Hepatocyte (in vitro differentiated cells): Measurements from ENCODE around the gene FGF1. TPM values are rescaled to one million over a fixed set of nuclear protein-coding genes. Genes with fewer than 3 reads are reported as not detected.

ENCODE experiments used
- DNase-seq: peaks from one replicate; pipeline ENCODE4 v3.0.0-alpha.2; 2016; ENCODE audit warnings: low spot score
- H2AFZ ChIP-seq: fragments of 200-600 bp; sonication (generic); 2 replicates; pipeline ENCODE4 v1.6.0; 2016; ENCODE audit warnings: antibody characterized with exemption, mild to moderate bottlenecking
- H3K27ac ChIP-seq: fragments of 200-600 bp; sonication (generic); 2 replicates; pipeline ENCODE4 v1.5.1; 2016; ENCODE audit warnings: mild to moderate bottlenecking
- H3K27me3 ChIP-seq: fragments of 200-600 bp; sonication (generic); 2 replicates; pipeline ENCODE4 v1.6.1; 2016
- H3K36me3 ChIP-seq: fragments of 200-600 bp; sonication (generic); replicated peaks from 2 replicates; pipeline ENCODE4 v1.5.1; 2016; ENCODE audit warnings: low read depth; ENCODE audit not compliant: insufficient read depth
- H3K4me1 ChIP-seq: fragments of 200-600 bp; sonication (generic); 2 replicates; pipeline ENCODE4 v1.5.1; 2016; ENCODE audit warnings: mild to moderate bottlenecking, moderate library complexity; ENCODE audit not compliant: insufficient read depth
- H3K4me2 ChIP-seq: fragments of 200-600 bp; sonication (generic); 2 replicates; pipeline ENCODE4 v1.6.0; 2016
- H3K4me3 ChIP-seq: fragments of 200-600 bp; sonication (generic); 2 replicates; pipeline ENCODE4 v1.5.1; 2016; ENCODE audit warnings: mild to moderate bottlenecking
- H3K79me2 ChIP-seq: fragments of 200-600 bp; sonication (generic); 2 replicates; pipeline ENCODE4 v1.6.0; 2017; ENCODE audit warnings: mild to moderate bottlenecking
- H3K9me2 ChIP-seq: fragments of 200-600 bp; sonication (generic); replicated peaks from 2 replicates; pipeline ENCODE4 v1.6.0; 2017; ENCODE audit warnings: mild to moderate bottlenecking; ENCODE audit not compliant: insufficient read depth
- H3K9me3 ChIP-seq: fragments of 200-600 bp; sonication (generic); 2 replicates; pipeline ENCODE4 v1.5.1; 2016; ENCODE audit warnings: low read depth, mild to moderate bottlenecking
- H4K20me1 ChIP-seq: fragments of 200-600 bp; sonication (generic); 2 replicates; pipeline ENCODE4 v1.6.0; 2016; ENCODE audit warnings: mild to moderate bottlenecking; ENCODE audit not compliant: insufficient read depth, poor library complexity, severe bottlenecking
- EZH2 ChIP-seq: fragments of 200-600 bp; sonication (generic); IDR thresholded peaks from 2 replicates; pipeline ENCODE4 v1.6.1; 2016; ENCODE audit warnings: antibody characterized with exemption, mild to moderate bottlenecking, borderline replicate concordance
- EZH2phosphoT487 ChIP-seq: fragments of 200-600 bp; sonication (generic); IDR thresholded peaks from one replicate; pipeline ENCODE4 v1.6.1; 2018; ENCODE audit warnings: antibody characterized with exemption, mild to moderate bottlenecking, low read depth, moderate library complexity; ENCODE audit not compliant: unreplicated experiment, severe bottlenecking
- WGBS: methylation state at CpG from one replicate; pipeline ENCODE4 v1.1.6; 2016; ENCODE audit warnings: low lambda C conversion rate; ENCODE audit errors: missing lambda C conversion rate; 5-methylcytosine and 5-hydroxymethylcytosine counted together
- polyA plus RNA-seq: library from polyadenylated mRNA; unstranded; fragments of >200 nt; fragmentation: Nextera tagmentation; extraction: Ambion mirVana; gene quantifications from 2 replicates; pipeline ENCODE4 v1.2.1, GENCODE V29; 2016
- total RNA-seq: library from RNA; depleted of rRNA; stranded (reverse); fragments of >200 nt; gene quantifications from 2 replicates; pipeline ENCODE4 v1.2.3, GENCODE V29; 2014
- TF ChIP-seq, protein P1 (sequence below): fragments of 200-600 bp; sonication (generic); IDR thresholded peaks from 2 replicates; pipeline ENCODE4 v1.5.1; 2016; ENCODE audit warnings: antibody characterized with exemption, mild to moderate bottlenecking; ENCODE audit not compliant: poor library complexity

FGF1 gene
- total and polyA plus RNA-seq, 2 experiments from 2014 or later, result 0.23 to 0.27 TPM

DNA sequence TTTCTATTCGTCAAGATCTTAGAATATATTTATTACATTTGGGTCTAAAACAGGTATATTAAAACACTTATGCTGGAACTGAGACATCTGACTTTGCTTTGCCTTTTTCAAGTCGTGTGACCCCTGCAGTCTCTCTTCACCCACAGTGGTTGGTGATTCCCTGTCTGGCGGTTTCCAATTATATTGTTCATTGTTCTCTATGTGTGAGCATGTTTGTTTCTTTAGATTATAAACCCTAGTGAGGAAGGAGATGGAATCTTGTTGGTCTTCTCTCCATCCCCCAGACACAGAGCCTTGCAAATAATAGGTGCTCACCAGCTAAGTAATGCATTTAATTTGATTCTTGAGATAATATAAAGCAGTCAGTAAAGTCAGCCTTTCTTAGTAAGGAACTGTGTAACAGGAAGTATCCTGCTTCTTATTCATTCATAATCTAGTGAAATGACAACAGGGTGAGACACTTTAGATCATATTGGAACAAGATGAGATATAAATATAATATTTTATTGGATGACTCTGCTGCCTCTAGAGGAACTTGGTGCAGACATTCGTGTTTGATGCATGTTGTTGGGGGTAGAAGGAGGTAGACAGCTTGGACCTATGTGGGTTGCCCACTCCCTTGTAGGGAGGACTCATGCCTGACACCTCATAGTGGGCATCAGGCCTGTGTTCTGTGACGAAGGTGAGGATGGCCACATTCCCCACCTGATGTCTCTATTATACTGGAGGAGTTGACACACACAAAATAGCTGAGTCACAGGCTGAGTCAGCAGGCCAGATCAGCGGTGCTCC, 88.1 kb downstream of the FGF1 start:
- no peak overlapping the region for H3K4me3 ChIP-seq
- DNase-seq, result no peak
- H3K9me2 ChIP-seq, result no peaks in the 10 kb centered on the region
- H3K36me3 ChIP-seq, result no peaks in the 10 kb centered on the region
- H2AFZ ChIP-seq, result no peak overlapping the region
- H3K27ac ChIP-seq, result no peak overlapping the region
- H3K27me3 ChIP-seq, result no peaks in the 10 kb centered on the region
- no peaks in the 10 kb centered on the region for H3K9me3 ChIP-seq
- TF ChIP-seq EZH2phosphoT487, result no peak
- TF ChIP-seq EZH2, result no peak
- TF ChIP-seq, protein P1, sequence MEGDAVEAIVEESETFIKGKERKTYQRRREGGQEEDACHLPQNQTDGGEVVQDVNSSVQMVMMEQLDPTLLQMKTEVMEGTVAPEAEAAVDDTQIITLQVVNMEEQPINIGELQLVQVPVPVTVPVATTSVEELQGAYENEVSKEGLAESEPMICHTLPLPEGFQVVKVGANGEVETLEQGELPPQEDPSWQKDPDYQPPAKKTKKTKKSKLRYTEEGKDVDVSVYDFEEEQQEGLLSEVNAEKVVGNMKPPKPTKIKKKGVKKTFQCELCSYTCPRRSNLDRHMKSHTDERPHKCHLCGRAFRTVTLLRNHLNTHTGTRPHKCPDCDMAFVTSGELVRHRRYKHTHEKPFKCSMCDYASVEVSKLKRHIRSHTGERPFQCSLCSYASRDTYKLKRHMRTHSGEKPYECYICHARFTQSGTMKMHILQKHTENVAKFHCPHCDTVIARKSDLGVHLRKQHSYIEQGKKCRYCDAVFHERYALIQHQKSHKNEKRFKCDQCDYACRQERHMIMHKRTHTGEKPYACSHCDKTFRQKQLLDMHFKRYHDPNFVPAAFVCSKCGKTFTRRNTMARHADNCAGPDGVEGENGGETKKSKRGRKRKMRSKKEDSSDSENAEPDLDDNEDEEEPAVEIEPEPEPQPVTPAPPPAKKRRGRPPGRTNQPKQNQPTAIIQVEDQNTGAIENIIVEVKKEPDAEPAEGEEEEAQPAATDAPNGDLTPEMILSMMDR, result no peak
- no peaks in the 10 kb centered on the region for H3K79me2 ChIP-seq
- WGBS, result 68% methylated on average over 6 of the region's 6 CpGs
- no peaks in the 10 kb centered on the region for H4K20me1 ChIP-seq
- H3K4me1 ChIP-seq, result peaks cover 11% of the 10 kb centered on the region
- H3K4me2 ChIP-seq, result no peak overlapping the region

DNA sequence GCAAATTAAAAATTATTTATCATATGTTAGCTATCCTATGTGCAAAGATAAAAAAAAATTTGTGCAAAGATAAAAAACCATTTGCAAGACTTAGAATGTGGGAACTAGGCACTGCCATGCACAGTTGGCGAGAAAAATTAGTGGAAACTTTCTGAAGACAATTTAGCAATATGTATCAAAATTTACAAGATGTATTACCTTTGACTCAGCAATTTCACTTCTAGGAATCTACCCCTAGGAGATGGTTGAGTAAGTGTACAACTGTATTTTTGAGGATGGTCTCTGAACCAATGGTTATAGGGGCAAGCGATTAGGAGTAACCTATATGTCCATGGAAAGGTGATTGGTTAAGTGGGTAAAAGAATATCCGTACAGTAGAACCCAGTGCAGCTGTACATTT, 88.9 kb downstream of the FGF1 start:
- H3K4me2 ChIP-seq, result no peak overlapping the region
- no peaks in the 10 kb centered on the region for H3K79me2 ChIP-seq
- H3K4me1 ChIP-seq, result peaks cover 11% of the 10 kb centered on the region
- H3K27me3 ChIP-seq, result no peaks in the 10 kb centered on the region
- DNase-seq, result no peak
- no peaks in the 10 kb centered on the region for H4K20me1 ChIP-seq
- no peaks in the 10 kb centered on the region for H3K9me3 ChIP-seq
- 96% methylated on average over 3 of the region's 3 CpGs for WGBS
- no peak overlapping the region for H3K4me3 ChIP-seq
- TF ChIP-seq, protein P1, result no peak
- no peak for TF ChIP-seq EZH2
- TF ChIP-seq EZH2phosphoT487, result no peak
- no peaks in the 10 kb centered on the region for H3K9me2 ChIP-seq
- H3K27ac ChIP-seq, result no peak overlapping the region
- H2AFZ ChIP-seq, result no peak overlapping the region
- H3K36me3 ChIP-seq, result no peaks in the 10 kb centered on the region

DNA sequence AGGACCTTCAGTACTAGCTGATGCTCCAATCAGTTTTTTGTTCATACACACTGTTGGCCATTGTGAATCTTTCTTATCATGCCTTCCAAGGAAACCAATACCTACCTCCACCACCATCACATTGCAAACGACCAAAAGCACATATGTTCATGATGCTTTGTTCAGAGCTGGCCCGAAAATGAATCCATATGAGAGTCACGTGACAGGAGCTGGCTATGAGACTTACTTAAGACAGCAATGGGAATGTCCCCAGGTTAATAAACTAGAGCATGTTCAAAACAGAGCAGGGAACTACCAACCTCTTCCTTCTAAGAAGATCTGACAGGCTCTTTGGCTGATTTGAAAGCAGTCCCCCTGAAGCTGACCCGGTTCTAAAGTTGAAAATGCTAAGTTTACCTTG, 93.5 kb downstream of the FGF1 start:
- WGBS, result 87% methylated on average over 4 of the region's 4 CpGs
- Histone ChIP-seq H3K27me3 (no peaks in the 10 kb centered on the region), H3K4me3 (no peak overlapping the region), H2AFZ (no peak overlapping the region), H3K4me2 (no peak overlapping the region), H4K20me1 (no peaks in the 10 kb centered on the region), H3K9me2 (no peaks in the 10 kb centered on the region), H3K9me3 (no peaks in the 10 kb centered on the region), H3K36me3 (no peaks in the 10 kb centered on the region), H3K4me1 (peaks cover 4% of the 10 kb centered on the region), H3K27ac (no peak overlapping the region), H3K79me2 (no peaks in the 10 kb centered on the region)
- DNase-seq, result no peak
- TF ChIP-seq, protein P1, result no peak
- TF ChIP-seq EZH2phosphoT487, result no peak
- TF ChIP-seq EZH2, result no peak
